Measurements from ENCODE around the gene STRN3. TPM values are rescaled to one million over a fixed set of nuclear protein-coding genes. Genes with fewer than 3 reads are reported as not detected.

The STRN3 gene
- total and polyA plus RNA-seq, 2 experiments from 2014 or later: 10.1 to 53.8 TPM

- Histone ChIP-seq H3K4me1 (ENCODE audit: insufficient read depth) (peaks cover 6% of the 10 kb centered on the region), H3K27ac (peak overlapping the region; percentile 99), H3K4me3 (peak overlapping the region; percentile 47), H3K36me3 (replicated peaks; ENCODE audit: insufficient read depth, low read depth) (no peaks in the 10 kb centered on the region), H3K4me2 (peak overlapping the region; percentile 76), H4K20me1 (ENCODE audit: insufficient read depth, poor library complexity, severe bottlenecking) (peaks cover 25% of the 10 kb centered on the region), H2AFZ (peak overlapping the region; percentile 67), H3K79me2 (peaks cover 77% of the 10 kb centered on the region), H3K9me3 (ENCODE audit: low read depth) (no peaks in the 10 kb centered on the region), H3K27me3 (no peaks in the 10 kb centered on the region), H3K9me2 (replicated peaks; ENCODE audit: insufficient read depth) (no peaks in the 10 kb centered on the region)
- WGBS (ENCODE audit: low lambda C conversion rate, missing lambda C conversion rate): under 1% methylated on average over 45 of the region's 48 CpGs
- no peak for TF ChIP-seq EZH2phosphoT487 (IDR thresholded peaks at IDR 0.05; ENCODE audit: low read depth, severe bottlenecking, unreplicated experiment)
- TF ChIP-seq EZH2 (IDR thresholded peaks at IDR 0.05; ENCODE audit: borderline replicate concordance): no peak
- TF ChIP-seq CTCF (IDR thresholded peaks at IDR 0.05; ENCODE audit: poor library complexity): no peak
- DNase-seq (ENCODE audit: low spot score): peak; percentile 98
Observed at GRCh38 chr14:31026450-31027235, 464 bp upstream of the STRN3 start.

DNA sequence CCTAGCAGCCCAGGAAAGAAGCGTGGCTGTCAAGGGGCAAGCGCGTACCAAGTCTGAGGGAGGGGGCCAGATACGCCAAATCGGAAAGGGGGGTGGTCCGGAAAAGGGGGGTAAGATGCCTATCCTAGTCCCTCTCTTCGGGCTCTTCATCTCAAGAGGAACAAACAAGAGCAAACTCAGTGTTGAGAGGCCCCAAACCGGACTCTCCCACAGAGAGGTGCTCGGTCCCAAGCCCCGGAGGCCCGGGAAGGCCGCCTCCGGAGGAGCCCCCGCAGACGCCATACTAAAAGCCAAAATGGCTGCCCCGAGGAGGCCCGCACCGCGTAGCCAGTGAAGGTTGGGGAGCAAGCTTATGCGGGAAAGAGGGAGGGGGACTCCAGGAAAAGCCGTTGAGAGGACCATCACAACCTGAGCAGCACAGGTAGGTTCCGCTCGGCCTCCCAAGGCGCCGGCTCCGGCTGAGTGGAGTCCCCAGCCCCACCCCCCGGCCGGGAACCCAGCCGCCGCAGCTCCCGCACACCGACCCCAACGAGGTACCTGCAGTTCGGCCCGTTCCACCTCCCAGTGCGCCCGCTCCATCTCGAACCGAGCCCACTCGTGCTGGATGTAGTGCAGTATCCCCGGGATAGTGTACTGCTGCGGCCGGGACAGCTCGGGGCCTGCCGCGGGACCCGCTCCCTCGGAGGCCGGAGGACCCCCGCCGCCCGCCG, 657 bp downstream of the STRN3 start, which contains the start of gene AP4S1:
Gene AP4S1 (plus strand): TSS at position 283 of the 710 bp plus-strand sequence. CDS start 40,548 bp downstream, outside the sequence.
- Histone ChIP-seq H4K20me1 (ENCODE audit: insufficient read depth, poor library complexity, severe bottlenecking) (peaks cover 29% of the 10 kb centered on the region), H3K27ac (peak within 1 kb of the TSS; percentile 99), H3K4me3 (peak within 1 kb of the TSS; percentile 81), H3K27me3 (no peaks in the 10 kb centered on the region), H3K9me2 (replicated peaks; ENCODE audit: insufficient read depth) (no peaks in the 10 kb centered on the region), H3K79me2 (peaks cover 83% of the 10 kb centered on the region), H3K4me1 (ENCODE audit: insufficient read depth) (peaks cover 6% of the 10 kb centered on the region), H2AFZ (peak within 1 kb of the TSS; percentile 67), H3K36me3 (replicated peaks; ENCODE audit: insufficient read depth, low read depth) (no peaks in the 10 kb centered on the region), H3K4me2 (peak within 1 kb of the TSS; percentile 83), H3K9me3 (ENCODE audit: low read depth) (no peaks in the 10 kb centered on the region)
- 3% methylated on average over 22 of the region's 53 CpGs for WGBS (ENCODE audit: low lambda C conversion rate, missing lambda C conversion rate)
- DNase-seq (ENCODE audit: low spot score): peak; percentile 65
- TF ChIP-seq EZH2phosphoT487 (IDR thresholded peaks at IDR 0.05; ENCODE audit: low read depth, severe bottlenecking, unreplicated experiment): no peak

GRCh38 chr14:31024577-31025366, 1.4 kb downstream of the STRN3 start:
- Histone ChIP-seq H3K9me3 (ENCODE audit: low read depth) (no peaks in the 10 kb centered on the region), H3K27me3 (no peaks in the 10 kb centered on the region), H2AFZ (no peak overlapping the region), H3K27ac (peak overlapping the region; percentile 99), H3K79me2 (peaks cover 83% of the 10 kb centered on the region), H3K4me2 (peak overlapping the region; percentile 83), H3K4me3 (peak overlapping the region; percentile 81), H3K4me1 (ENCODE audit: insufficient read depth) (peaks cover 6% of the 10 kb centered on the region), H3K9me2 (replicated peaks; ENCODE audit: insufficient read depth) (no peaks in the 10 kb centered on the region), H3K36me3 (replicated peaks; ENCODE audit: insufficient read depth, low read depth) (no peaks in the 10 kb centered on the region), H4K20me1 (ENCODE audit: insufficient read depth, poor library complexity, severe bottlenecking) (peaks cover 37% of the 10 kb centered on the region)
- WGBS (ENCODE audit: low lambda C conversion rate, missing lambda C conversion rate): 5% methylated on average over 11 of the region's 11 CpGs
- no peak for TF ChIP-seq EZH2 (IDR thresholded peaks at IDR 0.05; ENCODE audit: borderline replicate concordance)
- TF ChIP-seq CTCF (IDR thresholded peaks at IDR 0.05; ENCODE audit: poor library complexity): no peak
- no peak for TF ChIP-seq EZH2phosphoT487 (IDR thresholded peaks at IDR 0.05; ENCODE audit: low read depth, severe bottlenecking, unreplicated experiment)
- DNase-seq (ENCODE audit: low spot score): no peak
